GM21423 (cell line): ENCODE measurements around the gene GJE1.

ENCODE experiments used
- ATAC-seq: cut with Tn5 transposase; IDR thresholded peaks from one replicate; pipeline ENCODE4 v1.9.1; 2021; ENCODE audit warnings: mild to moderate bottlenecking, moderate library complexity; ENCODE audit not compliant: unreplicated experiment

The GJE1 gene

DNA sequence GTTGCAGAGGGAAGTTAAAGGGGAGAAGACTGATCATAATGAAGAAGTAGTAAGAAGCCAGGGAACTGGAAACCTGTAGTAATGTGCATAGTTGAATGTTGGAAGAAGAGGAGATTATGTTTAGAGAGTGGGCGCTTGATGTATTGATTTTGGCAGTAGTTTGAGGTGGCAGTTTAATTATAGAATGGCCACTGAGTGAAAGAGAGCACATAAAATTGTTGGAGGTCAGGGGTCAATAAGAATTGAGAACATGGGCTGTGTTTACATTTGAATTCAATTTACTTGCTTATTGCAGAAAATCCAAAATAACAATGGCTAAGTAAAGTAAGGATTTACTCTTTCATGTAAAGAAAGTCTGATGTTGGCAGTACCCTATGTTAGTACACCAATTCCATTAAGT lies 30.1 kb downstream of the GJE1 start:
- ATAC-seq = no peak

DNA sequence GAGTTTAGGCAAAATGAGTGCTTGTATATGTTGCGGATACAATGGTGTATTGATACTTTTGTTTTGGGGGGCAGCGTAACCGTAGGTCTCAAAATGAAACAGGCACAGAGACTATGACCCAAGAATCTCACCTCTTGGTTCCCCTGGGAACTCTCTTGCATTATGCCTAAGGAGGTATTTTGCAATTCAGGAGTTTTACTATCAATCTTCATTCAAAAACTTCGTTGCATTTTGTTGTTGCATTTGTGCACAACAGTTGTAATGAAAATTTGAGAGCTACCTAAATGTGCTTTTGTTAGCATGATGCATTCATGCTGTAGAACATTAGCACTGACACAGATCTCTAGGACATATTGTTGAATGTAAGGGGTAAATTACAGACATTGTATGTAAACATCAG lies 32.5 kb downstream of the GJE1 start:
- ATAC-seq = no peak

DNA sequence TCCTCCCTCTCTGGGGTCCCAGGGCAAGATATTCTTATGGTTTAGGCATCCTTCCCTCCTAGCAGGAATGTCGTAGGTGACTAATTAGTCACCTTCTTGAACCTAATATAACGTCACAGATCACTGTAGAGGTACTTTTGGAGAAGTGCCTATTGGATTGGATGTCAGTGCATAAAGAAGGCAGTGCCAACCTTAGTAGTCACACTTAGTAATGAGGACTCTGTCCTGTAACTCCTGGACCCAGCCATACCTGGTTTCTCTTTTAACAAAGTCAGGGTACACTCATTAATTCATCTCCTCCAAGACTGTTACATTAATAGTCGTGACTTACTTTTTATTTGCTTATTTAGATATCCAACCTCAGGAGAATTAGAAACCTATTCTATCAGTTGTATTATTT lies 34.3 kb downstream of the GJE1 start:
- ATAC-seq = no peak

DNA sequence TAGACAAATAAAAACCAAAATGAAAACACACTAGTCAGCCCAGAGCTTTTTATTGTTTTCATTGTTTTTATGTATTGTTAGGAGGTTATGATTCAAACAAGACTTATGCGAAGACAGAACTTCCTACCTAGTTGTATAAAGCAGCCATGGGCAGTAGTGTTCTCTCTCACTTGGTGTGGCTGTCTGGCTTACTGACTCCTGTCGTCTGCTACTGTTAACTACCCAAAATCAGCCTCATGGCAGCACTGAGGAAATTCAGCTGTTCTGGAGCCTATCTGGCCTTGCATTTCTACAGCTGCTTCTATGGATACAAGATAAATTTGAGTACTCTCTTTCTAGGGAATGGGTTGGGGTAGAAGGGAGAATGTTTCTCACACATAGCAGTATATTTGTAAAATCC lies 34.8 kb downstream of the GJE1 start:
- no peak for ATAC-seq

DNA sequence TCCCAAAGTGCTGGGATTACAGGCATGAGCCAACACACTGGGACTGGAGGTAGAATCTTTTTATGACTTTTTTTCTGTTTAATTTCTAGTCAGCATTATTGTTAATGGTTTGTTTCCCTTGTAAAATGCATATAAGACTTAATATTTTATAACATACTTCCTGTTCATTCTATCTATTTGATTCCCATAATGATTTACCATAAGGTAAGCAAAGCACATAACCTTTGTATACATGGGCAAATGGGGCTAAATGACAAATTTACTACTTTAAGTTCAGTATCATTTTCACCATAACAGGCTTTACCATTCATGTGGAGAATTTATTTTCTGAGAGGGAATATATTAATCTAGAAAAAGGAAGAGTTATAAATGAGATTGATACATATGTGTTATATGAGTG lies 38.6 kb downstream of the GJE1 start:
- no peak for ATAC-seq

DNA sequence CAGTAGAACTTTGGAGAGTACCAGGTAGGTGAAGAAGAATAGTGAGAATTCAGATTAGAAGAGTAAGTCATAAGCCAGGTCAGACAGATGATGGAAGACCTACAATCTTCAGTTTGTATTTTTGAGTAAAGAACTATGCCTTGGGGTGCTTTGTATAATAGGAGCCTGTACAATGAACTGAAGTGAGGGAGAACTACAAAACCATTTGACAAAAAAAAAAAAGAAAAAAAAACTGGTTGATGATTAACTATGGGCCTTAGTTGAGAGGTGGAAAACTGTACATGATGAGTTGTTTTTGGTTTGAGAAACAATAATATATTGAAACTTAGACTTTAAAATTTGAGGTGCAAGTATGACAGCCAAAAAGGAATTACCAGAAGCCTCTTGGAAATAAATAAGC lies 40.0 kb downstream of the GJE1 start:
- ATAC-seq = no peak

DNA sequence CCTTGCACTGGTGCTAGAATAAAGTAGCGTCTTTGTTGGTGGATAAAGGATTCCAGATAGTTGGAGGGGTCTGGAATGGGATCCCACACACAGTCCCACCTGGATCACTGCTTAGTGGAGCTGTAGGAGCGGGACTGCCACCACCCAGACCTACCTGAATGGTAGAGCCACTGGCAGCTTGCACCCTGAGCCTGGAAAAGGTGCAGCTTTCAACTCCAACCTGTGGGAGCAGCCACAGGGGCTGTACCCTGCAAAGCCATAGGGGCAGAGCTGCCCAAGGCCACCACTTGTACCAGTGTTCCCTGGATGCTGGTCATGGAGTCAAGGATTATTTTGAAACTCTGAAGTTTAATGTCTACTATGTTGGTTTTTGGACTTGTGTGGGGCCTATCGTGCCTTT lies 41.3 kb downstream of the GJE1 start:
- no peak for ATAC-seq

DNA sequence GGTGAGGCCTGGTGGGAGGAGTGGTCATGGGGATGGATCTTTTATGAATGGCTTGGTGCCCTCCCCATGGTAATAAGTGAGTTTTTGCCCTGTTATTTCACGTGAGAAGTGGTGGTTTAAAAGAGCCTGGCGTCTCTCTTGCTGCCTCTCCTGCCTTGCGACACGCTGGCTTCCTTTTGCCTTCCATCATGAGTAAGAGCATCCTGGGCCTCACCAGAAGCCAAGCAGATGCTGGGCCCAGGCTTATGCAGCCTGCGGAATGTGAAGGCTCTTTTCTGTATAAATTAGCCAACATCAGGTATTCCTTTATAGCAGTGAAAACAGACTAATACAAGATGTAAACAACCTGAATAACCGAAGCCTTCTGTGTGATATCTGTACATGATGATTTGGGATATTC lies 42.0 kb downstream of the GJE1 start:
- no peak for ATAC-seq

DNA sequence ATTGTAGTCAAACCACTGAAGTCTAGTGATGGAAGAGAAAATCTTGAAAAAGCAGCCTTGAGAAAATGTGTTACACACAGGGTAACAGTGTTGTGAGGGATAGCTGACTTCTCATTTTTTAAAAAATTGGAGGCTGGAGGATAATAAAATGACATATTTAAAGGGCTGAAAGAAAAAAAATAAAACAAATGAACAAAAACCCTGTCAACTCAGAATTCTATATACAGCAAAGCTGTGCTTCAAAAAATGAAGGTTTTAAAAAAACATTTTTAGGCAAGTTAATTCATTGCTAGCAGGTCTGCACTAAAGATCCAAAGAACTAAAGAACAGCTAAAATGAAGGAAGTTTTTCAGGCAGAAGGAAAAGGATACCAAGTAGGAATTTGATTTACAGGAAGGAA lies 45.4 kb downstream of the GJE1 start:
- ATAC-seq = no peak

DNA sequence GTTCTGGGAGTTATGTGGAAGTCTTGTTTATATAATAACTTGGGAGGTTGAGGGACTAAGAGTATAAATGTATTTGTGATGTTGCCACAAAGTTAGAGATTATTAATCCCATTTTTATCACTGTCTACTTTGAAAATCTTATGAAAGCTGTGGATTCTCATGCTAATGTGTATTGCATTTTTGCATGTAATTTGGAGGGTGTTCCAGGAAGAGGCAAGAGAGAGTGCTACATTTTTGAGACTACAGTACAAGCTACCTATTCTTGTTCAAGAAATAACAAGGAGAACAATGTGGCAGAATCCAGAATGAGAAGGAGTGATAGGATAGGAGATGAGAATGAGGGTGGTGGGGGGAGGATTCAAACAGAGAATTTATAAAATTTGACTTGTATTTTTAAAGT lies 49.3 kb downstream of the GJE1 start:
- no peak for ATAC-seq

DNA sequence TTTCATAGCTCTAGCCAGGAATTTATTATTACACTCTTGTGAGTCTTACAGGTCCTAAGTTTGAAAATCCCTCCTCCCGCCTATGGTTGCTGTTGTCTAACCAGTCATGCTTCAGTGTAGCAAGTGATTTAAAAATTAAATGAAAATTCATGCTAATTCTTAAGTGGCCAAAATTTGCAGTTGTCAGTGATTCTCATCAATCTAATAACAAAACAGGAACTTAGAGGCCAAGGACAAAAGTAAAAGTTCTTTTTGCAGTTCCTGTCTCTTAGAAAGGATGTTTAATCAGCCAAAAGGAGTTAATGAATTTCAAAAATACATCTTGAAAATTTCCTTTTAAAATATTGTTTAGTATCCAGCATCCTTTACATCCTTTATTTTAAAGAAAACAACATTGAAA lies 50.6 kb downstream of the GJE1 start:
- no peak for ATAC-seq

DNA sequence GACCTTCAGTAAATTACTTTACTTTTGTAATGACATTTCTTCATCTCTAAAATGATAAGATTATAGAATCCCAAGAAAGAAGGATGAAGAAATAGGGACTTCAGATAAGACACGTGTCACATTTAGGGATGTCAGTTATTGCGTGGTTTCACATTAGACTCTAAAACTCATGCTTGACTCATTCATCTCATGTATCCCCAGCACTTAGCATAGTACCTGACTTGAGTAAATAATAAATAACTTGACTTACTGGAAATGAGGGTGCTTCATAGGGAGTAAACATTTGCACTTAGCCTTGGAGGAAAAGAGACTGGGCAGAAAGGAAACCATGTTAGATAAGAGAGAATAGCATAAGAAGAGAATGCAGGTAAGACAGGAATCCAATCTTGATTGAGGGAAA lies 51.6 kb downstream of the GJE1 start:
- no peak for ATAC-seq
